ENCODE measurements around the gene C8B.

Gene C8B

DNA sequence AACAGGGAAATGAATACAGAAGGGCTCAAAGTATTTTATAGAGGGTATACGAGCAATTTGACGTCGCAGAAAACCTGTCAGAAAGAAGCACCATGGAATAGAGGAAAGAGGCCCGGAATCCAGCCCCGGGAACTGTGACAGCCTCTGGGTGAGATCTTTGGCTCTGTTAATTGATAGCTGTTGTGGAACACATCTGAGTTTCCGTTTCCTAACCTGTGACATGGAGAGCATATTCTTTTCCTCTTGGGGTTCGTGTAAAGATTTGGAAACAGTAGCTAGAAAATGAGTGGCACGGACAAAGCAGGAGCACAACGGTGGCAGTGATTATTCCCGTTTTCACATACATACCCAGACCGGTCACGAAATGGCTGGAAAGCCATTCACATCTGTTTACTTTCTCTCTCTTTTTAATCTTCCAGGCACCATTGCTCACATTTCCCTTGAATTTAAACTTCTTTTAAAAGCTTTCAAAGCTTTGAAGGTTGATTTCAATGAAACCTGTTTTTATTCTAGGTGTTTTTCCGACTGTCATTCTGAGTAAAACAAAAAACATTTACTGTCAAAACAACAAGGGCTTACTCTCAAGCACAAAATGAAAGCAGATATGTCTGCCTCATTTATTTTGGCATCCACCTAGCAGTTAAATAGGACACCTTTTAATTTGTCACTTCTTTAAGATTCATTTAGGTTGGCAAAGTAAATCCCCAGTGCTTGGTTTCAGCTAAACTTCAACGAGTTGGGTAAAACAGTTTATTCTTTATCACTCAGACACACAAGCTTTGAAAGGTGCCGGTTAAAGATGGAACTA is 26.7 kb upstream of the C8B start:
- no peak overlapping the region for H3K4me3 ChIP-seq (ENCODE audit: low read depth in 1 of 2, low read length in 1 of 2)
- H3K36me3 ChIP-seq = no peaks in the 10 kb centered on the region
- TF ChIP-seq, protein P1, sequence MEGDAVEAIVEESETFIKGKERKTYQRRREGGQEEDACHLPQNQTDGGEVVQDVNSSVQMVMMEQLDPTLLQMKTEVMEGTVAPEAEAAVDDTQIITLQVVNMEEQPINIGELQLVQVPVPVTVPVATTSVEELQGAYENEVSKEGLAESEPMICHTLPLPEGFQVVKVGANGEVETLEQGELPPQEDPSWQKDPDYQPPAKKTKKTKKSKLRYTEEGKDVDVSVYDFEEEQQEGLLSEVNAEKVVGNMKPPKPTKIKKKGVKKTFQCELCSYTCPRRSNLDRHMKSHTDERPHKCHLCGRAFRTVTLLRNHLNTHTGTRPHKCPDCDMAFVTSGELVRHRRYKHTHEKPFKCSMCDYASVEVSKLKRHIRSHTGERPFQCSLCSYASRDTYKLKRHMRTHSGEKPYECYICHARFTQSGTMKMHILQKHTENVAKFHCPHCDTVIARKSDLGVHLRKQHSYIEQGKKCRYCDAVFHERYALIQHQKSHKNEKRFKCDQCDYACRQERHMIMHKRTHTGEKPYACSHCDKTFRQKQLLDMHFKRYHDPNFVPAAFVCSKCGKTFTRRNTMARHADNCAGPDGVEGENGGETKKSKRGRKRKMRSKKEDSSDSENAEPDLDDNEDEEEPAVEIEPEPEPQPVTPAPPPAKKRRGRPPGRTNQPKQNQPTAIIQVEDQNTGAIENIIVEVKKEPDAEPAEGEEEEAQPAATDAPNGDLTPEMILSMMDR (IDR thresholded peaks at IDR 0.05) = no peak
- no peaks in the 10 kb centered on the region for H3K27me3 ChIP-seq
- no peaks in the 10 kb centered on the region for H3K9me3 ChIP-seq
- no peaks in the 10 kb centered on the region for H3K4me1 ChIP-seq (ENCODE audit: control insufficient read depth in 1 of 2, insufficient read depth in 1 of 2, low read depth in 1 of 2, low read length in 1 of 2)
- no peak overlapping the region for H3K27ac ChIP-seq

DNA sequence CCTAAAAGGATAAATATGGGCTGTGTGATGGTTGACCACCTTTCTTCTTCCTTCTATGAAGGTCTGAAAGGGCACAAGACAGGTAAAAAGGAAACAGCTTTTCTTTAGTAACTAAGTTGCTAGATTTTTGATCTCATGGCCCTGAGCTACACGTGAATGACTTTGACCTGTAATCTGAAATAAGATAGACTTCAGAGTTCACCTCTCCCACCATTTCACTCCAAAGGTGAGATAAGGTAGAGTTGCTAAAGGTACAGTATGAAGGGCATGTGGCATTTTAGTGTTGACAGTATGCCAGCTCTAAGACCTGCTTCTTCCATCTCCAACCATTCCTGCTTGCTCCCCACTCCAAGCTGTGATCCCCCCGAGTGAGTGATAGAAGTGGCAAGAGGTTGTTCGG is 25.8 kb upstream of the C8B start:
- no peak overlapping the region for H3K4me3 ChIP-seq (ENCODE audit: low read depth in 1 of 2, low read length in 1 of 2)
- TF ChIP-seq, protein P1 (IDR thresholded peaks at IDR 0.05) = no peak
- H3K27ac ChIP-seq = no peak overlapping the region
- no peaks in the 10 kb centered on the region for H3K36me3 ChIP-seq
- H3K9me3 ChIP-seq = no peaks in the 10 kb centered on the region
- H3K4me1 ChIP-seq (ENCODE audit: control insufficient read depth in 1 of 2, insufficient read depth in 1 of 2, low read depth in 1 of 2, low read length in 1 of 2) = no peaks in the 10 kb centered on the region
- H3K27me3 ChIP-seq = no peaks in the 10 kb centered on the region

DNA sequence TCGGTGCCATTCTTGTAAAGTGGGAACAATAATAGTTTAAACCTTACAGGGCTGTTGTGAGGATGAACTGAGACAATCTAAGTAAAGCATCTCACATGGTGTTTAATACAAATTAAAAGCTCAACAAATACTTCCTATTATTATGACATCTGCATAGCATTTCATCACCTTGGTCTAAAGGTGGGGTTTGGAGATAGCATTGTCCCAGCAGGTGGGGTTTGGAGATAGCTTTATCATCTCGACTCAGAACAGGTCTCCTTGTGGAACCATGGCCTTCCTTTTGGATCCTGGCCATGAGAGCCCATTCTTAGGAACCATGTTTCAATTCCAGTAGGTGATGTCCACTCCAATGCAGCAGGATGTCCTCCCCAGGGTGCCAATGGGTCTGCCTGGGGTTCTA is 20.6 kb upstream of the C8B start:
- Histone ChIP-seq H3K4me3 (ENCODE audit: low read depth in 1 of 2, low read length in 1 of 2) (no peak overlapping the region), H3K27me3 (no peaks in the 10 kb centered on the region), H3K4me1 (ENCODE audit: control insufficient read depth in 1 of 2, insufficient read depth in 1 of 2, low read depth in 1 of 2, low read length in 1 of 2) (no peaks in the 10 kb centered on the region), H3K9me3 (no peaks in the 10 kb centered on the region), H3K36me3 (no peaks in the 10 kb centered on the region), H3K27ac (no peak overlapping the region)
- TF ChIP-seq, protein P1 (IDR thresholded peaks at IDR 0.05) = no peak

DNA sequence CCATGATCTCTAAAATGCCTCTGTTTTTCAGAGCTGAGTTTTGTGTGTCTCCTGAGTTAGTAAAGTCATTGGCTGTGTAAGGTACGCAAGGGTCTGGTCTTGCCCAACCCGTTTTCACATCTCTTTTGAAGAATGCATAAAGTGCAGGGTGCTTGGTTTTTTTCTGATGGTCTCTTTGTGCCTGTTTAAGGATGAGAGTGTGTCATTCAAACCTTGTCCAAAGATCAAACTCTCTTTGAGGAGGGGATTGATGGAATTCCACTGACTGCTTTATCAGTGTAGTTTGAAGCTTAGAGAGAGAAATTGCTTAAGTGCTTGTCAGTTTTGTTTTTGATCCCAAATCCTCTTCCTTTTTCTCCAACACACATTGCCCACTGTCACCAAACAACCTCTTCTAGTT is 20.0 kb upstream of the C8B start:
- no peaks in the 10 kb centered on the region for H3K9me3 ChIP-seq
- TF ChIP-seq, protein P1 (IDR thresholded peaks at IDR 0.05) = no peak
- H3K4me1 ChIP-seq (ENCODE audit: control insufficient read depth in 1 of 2, insufficient read depth in 1 of 2, low read depth in 1 of 2, low read length in 1 of 2) = no peaks in the 10 kb centered on the region
- H3K36me3 ChIP-seq = no peaks in the 10 kb centered on the region
- H3K27ac ChIP-seq = no peak overlapping the region
- no peak overlapping the region for H3K4me3 ChIP-seq (ENCODE audit: low read depth in 1 of 2, low read length in 1 of 2)
- H3K27me3 ChIP-seq = no peaks in the 10 kb centered on the region

DNA sequence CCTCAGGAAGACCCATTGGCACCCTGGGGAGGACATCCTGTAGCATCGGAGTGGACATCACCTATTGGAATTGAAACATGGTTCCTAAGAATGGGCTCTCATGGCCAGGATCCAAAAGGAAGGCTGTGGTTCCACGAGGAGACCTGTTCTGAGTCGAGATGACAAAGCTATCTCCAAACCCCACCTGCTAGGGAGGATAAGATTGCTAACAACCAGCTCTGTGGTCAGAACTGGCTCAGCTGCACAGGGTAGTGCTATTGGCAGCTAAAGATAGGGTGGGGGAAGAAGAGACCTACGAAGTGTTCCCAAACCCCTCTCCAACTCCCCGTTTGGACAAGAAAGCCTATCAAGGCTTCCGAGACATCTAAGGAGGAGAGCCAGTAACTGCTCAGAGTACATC is 17.7 kb upstream of the C8B start:
- TF ChIP-seq, protein P1 (IDR thresholded peaks at IDR 0.05) = no peak
- Histone ChIP-seq H3K9me3 (no peaks in the 10 kb centered on the region), H3K27me3 (peaks cover 9% of the 10 kb centered on the region), H3K4me3 (ENCODE audit: low read depth in 1 of 2, low read length in 1 of 2) (no peak overlapping the region), H3K36me3 (no peaks in the 10 kb centered on the region), H3K27ac (no peak overlapping the region), H3K4me1 (ENCODE audit: control insufficient read depth in 1 of 2, insufficient read depth in 1 of 2, low read depth in 1 of 2, low read length in 1 of 2) (no peaks in the 10 kb centered on the region)

All from neutrophil (primary cell).